ENCODE results near the gene ZNF587.
"Not testable (repeated sequence)": the region's sequence is repeated elsewhere in the genome, so short reads cannot be mapped to it uniquely, and the experiment has no call there.

GRCh38 chr19:57890706-57891105 is 41.0 kb downstream of the ZNF587 start:
- not testable (repeated sequence) for TF ChIP-seq EZH2 (IDR thresholded peaks at IDR 0.05; ENCODE audit: borderline replicate concordance, low read length)
- TF ChIP-seq, protein P1, sequence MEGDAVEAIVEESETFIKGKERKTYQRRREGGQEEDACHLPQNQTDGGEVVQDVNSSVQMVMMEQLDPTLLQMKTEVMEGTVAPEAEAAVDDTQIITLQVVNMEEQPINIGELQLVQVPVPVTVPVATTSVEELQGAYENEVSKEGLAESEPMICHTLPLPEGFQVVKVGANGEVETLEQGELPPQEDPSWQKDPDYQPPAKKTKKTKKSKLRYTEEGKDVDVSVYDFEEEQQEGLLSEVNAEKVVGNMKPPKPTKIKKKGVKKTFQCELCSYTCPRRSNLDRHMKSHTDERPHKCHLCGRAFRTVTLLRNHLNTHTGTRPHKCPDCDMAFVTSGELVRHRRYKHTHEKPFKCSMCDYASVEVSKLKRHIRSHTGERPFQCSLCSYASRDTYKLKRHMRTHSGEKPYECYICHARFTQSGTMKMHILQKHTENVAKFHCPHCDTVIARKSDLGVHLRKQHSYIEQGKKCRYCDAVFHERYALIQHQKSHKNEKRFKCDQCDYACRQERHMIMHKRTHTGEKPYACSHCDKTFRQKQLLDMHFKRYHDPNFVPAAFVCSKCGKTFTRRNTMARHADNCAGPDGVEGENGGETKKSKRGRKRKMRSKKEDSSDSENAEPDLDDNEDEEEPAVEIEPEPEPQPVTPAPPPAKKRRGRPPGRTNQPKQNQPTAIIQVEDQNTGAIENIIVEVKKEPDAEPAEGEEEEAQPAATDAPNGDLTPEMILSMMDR (conservative IDR thresholded peaks at IDR 0.05 in 1 of 2, IDR thresholded peaks at IDR 0.05 in 1 of 2; ENCODE audit: extremely low read depth in 1 of 2, insufficient read depth in 1 of 2, low read depth in 1 of 2, low read length in 2 of 2), result not testable (repeated sequence)
